SK-N-SH treated with all-trans-retinoic acid at 6 μM for 48 hours (cell line): ENCODE measurements around the gene SF3B5.

Source experiments
- ATAC-seq: fragments of 200-7000 bp; cut with Tn5 transposase; 3 replicates; pipeline ENCODE4 v1.9.1; 2020; ENCODE audit warnings: mild to moderate bottlenecking, moderate library complexity
- ARNTL ChIP-seq: fragments of 450-650 bp; formaldehyde crosslinking; IDR thresholded peaks from 2 replicates; pipeline ENCODE4 v1.5.0; 2020; ENCODE audit warnings: low read depth, mild to moderate bottlenecking, moderate library complexity, borderline replicate concordance
- BACH2 ChIP-seq: fragments of 250-450 bp; sonication (Bioruptor Pico); IDR thresholded peaks from 2 replicates; pipeline ENCODE4 v1.9.0; 2021; ENCODE audit warnings: mild to moderate bottlenecking, borderline replicate concordance
- CREB5 ChIP-seq: fragments of 250-450 bp; sonication (Bioruptor Pico); IDR thresholded peaks from 2 replicates; pipeline ENCODE4 v1.5.1; 2020; ENCODE audit warnings: low read depth, mild to moderate bottlenecking, moderate library complexity
- CSRNP3 ChIP-seq: fragments of 250-450 bp; sonication (Bioruptor Pico); IDR thresholded peaks from 2 replicates; pipeline ENCODE4 v1.5.1; 2021; ENCODE audit warnings: mild to moderate bottlenecking, moderate library complexity
- ESRRG ChIP-seq: fragments of 250-450 bp; sonication (Bioruptor Pico); IDR thresholded peaks from 2 replicates; pipeline ENCODE4 v1.6.1; 2021; ENCODE audit warnings: mild to moderate bottlenecking
- GLIS3 ChIP-seq: fragments of 250-450 bp; sonication (Bioruptor Pico); IDR thresholded peaks from 2 replicates; pipeline ENCODE4 v1.5.0; 2020; ENCODE audit warnings: mild to moderate bottlenecking, moderate library complexity
- ISL1 ChIP-seq: fragments of 250-450 bp; sonication (Bioruptor Pico); IDR thresholded peaks from 2 replicates; pipeline ENCODE4 v2.1.2; 2022; ENCODE audit warnings: mild to moderate bottlenecking, moderate library complexity
- OSR1 ChIP-seq: fragments of 250-450 bp; sonication (Bioruptor Pico); IDR thresholded peaks from 2 replicates; pipeline ENCODE4 v1.8.0; 2022; ENCODE audit warnings: moderate library complexity, mild to moderate bottlenecking, inconsistent platforms
- PATZ1 ChIP-seq: fragments of 250-450 bp; sonication (Bioruptor Pico); IDR thresholded peaks from 2 replicates; pipeline ENCODE4 v1.8.0; 2020; ENCODE audit warnings: mild to moderate bottlenecking, moderate library complexity, borderline replicate concordance
- PPARA ChIP-seq: fragments of 250-450 bp; sonication (Bioruptor Pico); IDR thresholded peaks from 2 replicates; pipeline ENCODE4 v1.5.0; 2020; ENCODE audit warnings: mild to moderate bottlenecking, borderline replicate concordance
- RARB ChIP-seq: fragments of 250-450 bp; sonication (Bioruptor Pico); IDR thresholded peaks from 2 replicates; pipeline ENCODE4 v1.8.0; 2021; ENCODE audit warnings: mild to moderate bottlenecking, moderate library complexity
- SNAI2 ChIP-seq: fragments of 250-450 bp; sonication (Bioruptor Pico); IDR thresholded peaks from 2 replicates; pipeline ENCODE4 v1.5.0; 2020; ENCODE audit warnings: mild to moderate bottlenecking, moderate library complexity
- TCF4 ChIP-seq: fragments of 250-450 bp; sonication (Bioruptor Pico); IDR thresholded peaks from 2 replicates; pipeline ENCODE4 v1.8.0; 2021; ENCODE audit warnings: mild to moderate bottlenecking, moderate library complexity, borderline replicate concordance
- TOX ChIP-seq: fragments of 250-450 bp; sonication (Bioruptor Pico); IDR thresholded peaks from 2 replicates; pipeline ENCODE4 v1.8.0; 2021; ENCODE audit warnings: mild to moderate bottlenecking, moderate library complexity, borderline replicate concordance
- TSHZ2 ChIP-seq: fragments of 250-450 bp; sonication (Bioruptor Pico); IDR thresholded peaks from 2 replicates; pipeline ENCODE4 v1.5.0; 2020; ENCODE audit warnings: mild to moderate bottlenecking, moderate library complexity
- ZC3H10 ChIP-seq: fragments of 250-450 bp; sonication (Bioruptor Pico); IDR thresholded peaks from 2 replicates; pipeline ENCODE4 v1.5.1; 2021; ENCODE audit warnings: mild to moderate bottlenecking, moderate library complexity
- ZFP3 ChIP-seq: fragments of 250-450 bp; sonication (Bioruptor Pico); IDR thresholded peaks from 2 replicates; pipeline ENCODE4 v1.5.0; 2020; ENCODE audit warnings: mild to moderate bottlenecking, moderate library complexity
- ZFP30 ChIP-seq: fragments of 450-650 bp; formaldehyde crosslinking; IDR thresholded peaks from 2 replicates; pipeline ENCODE4 v1.5.0; 2022; ENCODE audit warnings: mild to moderate bottlenecking, moderate library complexity
- ZNF565 ChIP-seq: fragments of 450-650 bp; formaldehyde crosslinking; conservative IDR thresholded peaks from 2 replicates; pipeline ENCODE4 v1.5.0; 2020; ENCODE audit warnings: low read depth, mild to moderate bottlenecking, moderate library complexity
- ZNF70 ChIP-seq: fragments of 450-650 bp; formaldehyde crosslinking; IDR thresholded peaks from 2 replicates; pipeline ENCODE4 v1.5.0; 2020; ENCODE audit warnings: mild to moderate bottlenecking, moderate library complexity
- ZNF8 ChIP-seq: fragments of 450-650 bp; formaldehyde crosslinking; IDR thresholded peaks from 2 replicates; pipeline ENCODE4 v1.5.0; 2020; ENCODE audit warnings: mild to moderate bottlenecking, moderate library complexity
- TF ChIP-seq, protein P1 (sequence below): fragments of 250-450 bp; sonication (Bioruptor Pico); IDR thresholded peaks from 2 replicates; pipeline ENCODE4 v1.8.0; 2021; ENCODE audit warnings: low read depth, mild to moderate bottlenecking, moderate library complexity, borderline replicate concordance

Gene SF3B5

DNA sequence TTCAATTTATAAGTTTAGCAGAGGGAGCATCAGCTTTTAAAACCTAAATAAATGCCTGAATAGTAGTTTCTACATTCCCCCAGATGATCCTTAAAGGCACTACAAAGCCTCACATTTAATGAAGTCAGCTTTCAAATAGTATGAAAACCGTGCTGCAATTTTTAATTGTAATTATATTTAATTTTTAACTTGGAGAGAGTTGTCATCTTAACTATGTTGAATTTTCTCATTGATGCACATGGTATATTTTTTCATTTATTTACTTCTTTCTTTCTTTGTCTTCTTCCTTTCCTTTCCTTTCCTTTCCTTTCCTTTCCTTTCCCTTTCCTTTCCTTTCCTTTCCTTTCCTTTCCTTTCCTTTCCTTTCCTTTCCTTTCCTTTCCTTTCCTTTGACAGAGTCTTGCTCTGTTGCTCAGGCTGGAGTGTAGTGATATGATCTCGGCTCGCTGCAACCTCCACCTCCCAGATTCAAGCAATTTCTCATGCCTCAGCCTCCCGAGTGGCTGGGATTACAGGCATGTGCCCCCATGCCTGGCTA is 7.7 kb upstream of the SF3B5 start:
- ATAC-seq = no peak
- TF ChIP-seq ZNF70 (CRISPR knock-in tag) (no peak), BACH2 (CRISPR knock-in tag) (no peak), PPARA (CRISPR knock-in tag) (no peak), PATZ1 (CRISPR knock-in tag) (no peak), ZNF565 (CRISPR knock-in tag) (no peak), ZFP3 (CRISPR knock-in tag) (no peak), TCF4 (CRISPR knock-in tag) (no peak), ZNF8 (no peak), SNAI2 (CRISPR knock-in tag) (no peak), TSHZ2 (no peak), ESRRG (CRISPR knock-in tag) (no peak), ZC3H10 (CRISPR knock-in tag) (no peak), CREB5 (CRISPR knock-in tag) (no peak), ISL1 (CRISPR knock-in tag) (no peak), TOX (no peak), ARNTL (no peak), CSRNP3 (CRISPR knock-in tag) (no peak), RARB (CRISPR knock-in tag) (no peak), ZFP30 (CRISPR knock-in tag) (no peak)
- TF ChIP-seq, protein P1, sequence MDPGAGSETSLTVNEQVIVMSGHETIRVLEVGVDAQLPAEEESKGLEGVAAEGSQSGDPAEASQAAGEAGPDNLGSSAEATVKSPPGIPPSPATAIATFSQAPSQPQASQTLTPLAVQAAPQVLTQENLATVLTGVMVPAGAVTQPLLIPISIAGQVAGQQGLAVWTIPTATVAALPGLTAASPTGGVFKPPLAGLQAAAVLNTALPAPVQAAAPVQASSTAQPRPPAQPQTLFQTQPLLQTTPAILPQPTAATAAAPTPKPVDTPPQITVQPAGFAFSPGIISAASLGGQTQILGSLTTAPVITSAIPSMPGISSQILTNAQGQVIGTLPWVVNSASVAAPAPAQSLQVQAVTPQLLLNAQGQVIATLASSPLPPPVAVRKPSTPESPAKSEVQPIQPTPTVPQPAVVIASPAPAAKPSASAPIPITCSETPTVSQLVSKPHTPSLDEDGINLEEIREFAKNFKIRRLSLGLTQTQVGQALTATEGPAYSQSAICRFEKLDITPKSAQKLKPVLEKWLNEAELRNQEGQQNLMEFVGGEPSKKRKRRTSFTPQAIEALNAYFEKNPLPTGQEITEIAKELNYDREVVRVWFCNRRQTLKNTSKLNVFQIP (CRISPR knock-in tag) = no peak

- ATAC-seq = no peak
- TF ChIP-seq ZNF70 (CRISPR knock-in tag) (no peak), SNAI2 (CRISPR knock-in tag) (no peak)
Observed at GRCh38 chr6:144098993-144099392, 3.6 kb upstream of the SF3B5 start.

DNA sequence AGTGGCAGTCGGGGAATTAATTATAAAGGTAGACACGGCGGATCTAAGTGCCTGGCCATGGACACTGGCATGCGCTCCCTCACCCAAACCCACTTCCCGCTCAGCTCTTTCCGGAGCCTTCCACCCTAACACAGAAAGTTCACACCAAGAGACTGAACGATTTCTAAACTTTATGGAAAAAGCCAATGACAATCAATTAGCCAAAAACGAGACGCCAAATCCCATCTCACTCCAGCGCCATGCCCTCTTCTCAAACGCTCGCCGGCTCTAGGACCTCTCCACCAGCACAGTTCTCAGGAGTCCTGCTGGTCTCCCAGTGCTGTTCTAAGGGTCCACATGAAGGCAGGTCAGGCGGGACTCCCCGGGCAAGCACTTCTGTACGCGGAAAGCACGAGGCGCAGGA is 641 bp downstream of the SF3B5 start:
- ATAC-seq = no peak
- no peak for TF ChIP-seq PATZ1 (CRISPR knock-in tag)
- no peak for TF ChIP-seq ARNTL
- TF ChIP-seq SNAI2 (CRISPR knock-in tag) = no peak
- no peak for TF ChIP-seq ZNF70 (CRISPR knock-in tag)
- TF ChIP-seq ZFP30 (CRISPR knock-in tag) = no peak
- TF ChIP-seq, protein P1 (CRISPR knock-in tag) = no peak
- TF ChIP-seq BACH2 (CRISPR knock-in tag) = no peak
- TF ChIP-seq ZNF8 = no peak
- TF ChIP-seq ESRRG (CRISPR knock-in tag) = no peak
- TF ChIP-seq RARB (CRISPR knock-in tag) = no peak
- TF ChIP-seq OSR1 (CRISPR knock-in tag) = no peak
- TF ChIP-seq GLIS3 (CRISPR knock-in tag) = no peak
